ENCODE results near the gene SLC15A4. TPM values are rescaled to one million over a fixed set of nuclear protein-coding genes. Genes with fewer than 3 reads are reported as not detected.

Gene SLC15A4
- total and polyA plus RNA-seq, 2 of the 4 experiments (the other 2 are of a cell fraction), result 15.4 to 21.9 TPM

- Histone ChIP-seq H3K23ac (ENCODE audit: low read depth, low read length) (no peak overlapping the region), H2AK5ac (ENCODE audit: low read depth, low read length) (no peak overlapping the region), H3K9me3 (ENCODE audit: control insufficient read depth, insufficient read depth, low read length) (no peaks in the 10 kb centered on the region; the same call in 1 of the 2 replicates), H3K9ac (ENCODE audit: low read depth, low read length) (no peak overlapping the region), H2BK5ac (ENCODE audit: low read depth, low read length, poor library complexity, severe bottlenecking) (no peak overlapping the region), H3K79me1 (ENCODE audit: low read depth in 1 of 2, low read length in 2 of 2) (peaks cover 11 to 18% of the 10 kb centered on the region in 2 experiments), H2BK20ac (ENCODE audit: low read depth, low read length) (no peak overlapping the region), H4K20me1 (ENCODE audit: insufficient read depth, low read length) (no peaks in the 10 kb centered on the region), H3K14ac (replicated peaks; ENCODE audit: low read depth, low read length) (no peak overlapping the region), H3K27ac (ENCODE audit: insufficient read depth, low read length) (no peak overlapping the region), H3K18ac (ENCODE audit: low read depth, low read length) (no peak overlapping the region), H3K27me3 (ENCODE audit: control insufficient read depth, insufficient read depth, low read length) (no peaks in the 10 kb centered on the region), H2AK9ac (replicated peaks; ENCODE audit: low read depth, low read length, poor library complexity) (no peak overlapping the region), H4K8ac (ENCODE audit: low read depth in 2 of 2, low read length in 2 of 2) (no peak overlapping the region), H3K9me1 (ENCODE audit: insufficient read depth, low read length) (no peaks in the 10 kb centered on the region; the same call in 1 of the 2 replicates), H4K5ac (ENCODE audit: low read depth, low read length) (no peak overlapping the region), H3K4me3 (ENCODE audit: insufficient read depth, low read depth, low read length) (no peak overlapping the region), H2BK15ac (ENCODE audit: low read depth, low read length) (no peak overlapping the region), H3K36me3 (ENCODE audit: control insufficient read depth, insufficient read depth, low read length) (0 out of 2 replicates have a peak, but pooled peaks cover 4% of the 10 kb centered on the region), H2AFZ (replicated peaks; ENCODE audit: low read length, poor library complexity) (no peak overlapping the region), H3K4me2 (ENCODE audit: low read depth, low read length) (no peak overlapping the region), H4K91ac (ENCODE audit: insufficient read depth, low read depth, low read length) (no peak overlapping the region), H3K4me1 (ENCODE audit: control insufficient read depth, insufficient read depth, low read length) (peaks cover 3% of the 10 kb centered on the region; the same call in 1 of the 2 replicates), H3K56ac (ENCODE audit: extremely low read depth, insufficient read depth, low read length) (no peak overlapping the region), H3K4ac (ENCODE audit: low read depth, low read length) (no peak overlapping the region), H2BK120ac (ENCODE audit: low read depth, low read length) (no peak overlapping the region)
- TF ChIP-seq RCOR1 (IDR thresholded peaks at IDR 0.05; ENCODE audit: insufficient replicate concordance, low read length) (no peak), MXI1 (IDR thresholded peaks at IDR 0.05; ENCODE audit: borderline replicate concordance, low read depth, low read length) (no peak), POLR2A (IDR thresholded peaks at IDR 0.05; ENCODE audit: low read depth, low read length) (no peak), NFE2L2 (IDR thresholded peaks at IDR 0.05; ENCODE audit: low read depth, low read length) (no peak), FOS (IDR thresholded peaks at IDR 0.05; ENCODE audit: low read depth, low read length) (no peak), MAZ (IDR thresholded peaks at IDR 0.05; ENCODE audit: borderline replicate concordance, low read depth, low read length) (no peak), BHLHE40 (IDR thresholded peaks at IDR 0.05; ENCODE audit: low read depth, low read length) (no peak), RAD21 (IDR thresholded peaks at IDR 0.05; ENCODE audit: low read length) (no peak), USF2 (IDR thresholded peaks at IDR 0.05; ENCODE audit: low read depth, low read length) (no peak), MAFK (IDR thresholded peaks at IDR 0.05; ENCODE audit: low read depth, low read length) (no peak), CTCF (conservative IDR thresholded peaks at IDR 0.05; ENCODE audit: low read depth, low read length) (no peak), CHD1 (IDR thresholded peaks at IDR 0.05; ENCODE audit: low read depth, low read length) (no peak), SMC3 (IDR thresholded peaks at IDR 0.05; ENCODE audit: low read depth, low read length) (no peak), ELK1 (IDR thresholded peaks at IDR 0.05; ENCODE audit: borderline replicate concordance, low read depth, low read length) (no peak)
- intact Hi-C loops (cut with micrococcal nuclease) (no loop called here), in situ Hi-C loops (cut with MboI; ENCODE audit: low sequenced_read_pairs) (no loop called here), dilution Hi-C loops (cut with HindIII; ENCODE audit: low sequenced_read_pairs, unreplicated experiment) (no loop called here)
- BruUV-seq (replicated peaks), result no TSS peak
- POLR2A ChIA-PET (ENCODE audit: unreplicated experiment), result no interaction called here
- no CpG with 5 or more reads among the region's 4 CpGs for WGBS, 2 experiments (ENCODE audit: extremely low coverage in 2 of 2, insufficient read length in 1 of 2)
- CTCF ChIA-PET, result no interaction called here
- DNase-seq (no peak), ATAC-seq (ENCODE audit: low read depth) (no peak)
Measured at GRCh38 chr12:128825835-128826234, 2.1 kb upstream of the SLC15A4 start.

Measured in IMR-90 (cell line).